ENCODE data around the gene OR10H4. TPM values are rescaled to one million over a fixed set of nuclear protein-coding genes. Genes with fewer than 3 reads are reported as not detected.

The OR10H4 gene
- total RNA-seq, 2 experiments from 2014 or later: not detected

DNA sequence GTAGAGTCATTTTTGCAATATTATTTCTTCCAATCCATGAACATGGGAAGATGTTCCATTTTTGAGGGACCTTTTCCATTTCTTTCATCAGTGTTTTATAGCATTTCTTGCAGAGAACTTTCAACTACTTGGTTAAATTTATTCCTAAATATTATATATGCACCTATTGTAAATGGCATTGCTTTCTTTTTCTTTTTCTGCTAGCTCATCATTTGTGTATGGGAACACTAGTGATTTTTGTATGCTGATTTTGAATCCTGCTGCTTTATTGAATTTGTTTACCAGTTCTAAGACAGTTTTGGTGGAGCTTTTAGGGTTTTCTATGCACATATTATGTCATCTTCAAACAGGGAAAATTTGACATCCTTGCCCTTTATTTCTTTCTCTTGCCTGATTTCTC lies 43.8 kb upstream of the OR10H4 start:
- Mint-ChIP-seq H3K27me3 (peaks cover 23% of the 10 kb centered on the region), H3K36me3 (ENCODE audit: low read depth) (no peaks in the 10 kb centered on the region), H3K9me3 (no peaks in the 10 kb centered on the region), H3K4me1 (ENCODE audit: low read depth) (peaks cover 12% of the 10 kb centered on the region), H3K4me3 (no peak overlapping the region), H3K27ac (no peak overlapping the region)
- intact Hi-C loops (cut with micrococcal nuclease): no loop called here
- DNase-seq (no peak), ATAC-seq (no peak)
- CTCF ChIA-PET: no interaction called here
- TF ChIP-seq, protein P1, sequence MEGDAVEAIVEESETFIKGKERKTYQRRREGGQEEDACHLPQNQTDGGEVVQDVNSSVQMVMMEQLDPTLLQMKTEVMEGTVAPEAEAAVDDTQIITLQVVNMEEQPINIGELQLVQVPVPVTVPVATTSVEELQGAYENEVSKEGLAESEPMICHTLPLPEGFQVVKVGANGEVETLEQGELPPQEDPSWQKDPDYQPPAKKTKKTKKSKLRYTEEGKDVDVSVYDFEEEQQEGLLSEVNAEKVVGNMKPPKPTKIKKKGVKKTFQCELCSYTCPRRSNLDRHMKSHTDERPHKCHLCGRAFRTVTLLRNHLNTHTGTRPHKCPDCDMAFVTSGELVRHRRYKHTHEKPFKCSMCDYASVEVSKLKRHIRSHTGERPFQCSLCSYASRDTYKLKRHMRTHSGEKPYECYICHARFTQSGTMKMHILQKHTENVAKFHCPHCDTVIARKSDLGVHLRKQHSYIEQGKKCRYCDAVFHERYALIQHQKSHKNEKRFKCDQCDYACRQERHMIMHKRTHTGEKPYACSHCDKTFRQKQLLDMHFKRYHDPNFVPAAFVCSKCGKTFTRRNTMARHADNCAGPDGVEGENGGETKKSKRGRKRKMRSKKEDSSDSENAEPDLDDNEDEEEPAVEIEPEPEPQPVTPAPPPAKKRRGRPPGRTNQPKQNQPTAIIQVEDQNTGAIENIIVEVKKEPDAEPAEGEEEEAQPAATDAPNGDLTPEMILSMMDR (IDR thresholded peaks at IDR 0.05): no peak
- POLR2A ChIA-PET: no interaction called here

DNA sequence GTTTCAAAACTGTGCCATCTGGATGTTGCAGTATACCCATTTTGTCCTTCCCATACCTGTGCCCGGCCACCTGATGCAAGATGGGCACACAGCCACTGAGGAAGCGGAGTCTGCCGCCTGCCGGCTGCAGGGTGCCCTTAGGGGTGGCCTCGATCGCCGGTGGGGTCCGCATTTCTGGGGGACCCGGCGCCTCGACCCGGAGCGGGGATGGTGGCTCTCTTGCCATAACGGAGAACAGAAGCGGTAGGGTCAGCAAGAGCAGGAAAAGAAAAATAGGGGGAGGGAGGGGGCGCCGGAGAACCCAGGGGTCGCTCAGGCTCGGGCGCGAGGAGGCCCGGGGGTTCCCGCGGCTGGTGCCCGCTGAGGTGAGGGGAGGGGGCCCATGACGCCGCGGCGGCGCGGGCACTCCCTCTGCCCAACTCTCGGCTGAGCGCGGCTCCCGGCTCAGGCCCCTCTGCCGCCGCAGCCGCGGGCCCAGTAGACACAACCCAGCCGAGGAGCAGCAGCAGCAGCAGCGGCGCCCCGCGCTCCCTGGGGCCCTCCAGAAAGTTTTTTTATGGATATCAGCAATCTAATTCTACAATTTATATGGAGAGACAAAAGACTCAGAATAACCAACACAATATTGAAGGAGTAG lies 37.1 kb upstream of the OR10H4 start:
- no peak for ATAC-seq
- no peak for DNase-seq
- Mint-ChIP-seq H3K36me3 (ENCODE audit: low read depth) (no peaks in the 10 kb centered on the region), H3K9me3 (peaks cover 7% of the 10 kb centered on the region), H3K27ac (no peak overlapping the region), H3K4me1 (ENCODE audit: low read depth) (no peaks in the 10 kb centered on the region), H3K27me3 (peaks cover 33% of the 10 kb centered on the region), H3K4me3 (peak overlapping the region; percentile 19)
- TF ChIP-seq, protein P1 (IDR thresholded peaks at IDR 0.05): no peak
- ChIA-PET CTCF (interaction anchor here (0.9 kb wide), 1 partner anchor 53 kb away, joined by 3 read pairs; no protein-coding TSS in a partner anchor), POLR2A (no interaction called here)
- intact Hi-C loops (cut with micrococcal nuclease): no loop called here

DNA sequence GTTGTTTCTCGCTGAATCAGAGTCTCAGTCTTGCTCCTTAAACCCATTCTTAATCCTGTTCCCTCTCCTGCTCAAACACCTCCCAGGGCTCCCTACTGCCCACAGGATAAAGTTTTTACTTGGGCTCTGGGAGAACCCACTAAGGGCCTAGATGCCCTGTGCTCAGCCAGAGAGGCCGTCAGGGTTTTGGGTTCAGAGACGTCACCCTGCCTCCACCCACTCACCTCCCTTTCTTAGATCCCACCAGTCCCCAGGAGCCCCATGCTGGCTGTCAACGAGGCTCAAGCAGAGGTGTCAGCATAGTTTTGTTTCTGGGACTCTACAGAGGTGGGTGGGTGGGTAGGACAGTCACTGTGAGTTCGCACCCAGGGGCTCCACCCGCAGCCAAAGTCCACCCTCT lies 35.4 kb upstream of the OR10H4 start:
- Mint-ChIP-seq H3K27me3 (peaks cover 39% of the 10 kb centered on the region), H3K36me3 (ENCODE audit: low read depth) (no peaks in the 10 kb centered on the region), H3K9me3 (peaks cover 7% of the 10 kb centered on the region), H3K4me1 (ENCODE audit: low read depth) (no peaks in the 10 kb centered on the region), H3K4me3 (no peak overlapping the region), H3K27ac (no peak overlapping the region)
- ChIA-PET CTCF (no interaction called here), POLR2A (no interaction called here)
- no peak for ATAC-seq
- DNase-seq: no peak
- TF ChIP-seq, protein P1 (IDR thresholded peaks at IDR 0.05): no peak
- intact Hi-C loops (cut with micrococcal nuclease): no loop called here

DNA sequence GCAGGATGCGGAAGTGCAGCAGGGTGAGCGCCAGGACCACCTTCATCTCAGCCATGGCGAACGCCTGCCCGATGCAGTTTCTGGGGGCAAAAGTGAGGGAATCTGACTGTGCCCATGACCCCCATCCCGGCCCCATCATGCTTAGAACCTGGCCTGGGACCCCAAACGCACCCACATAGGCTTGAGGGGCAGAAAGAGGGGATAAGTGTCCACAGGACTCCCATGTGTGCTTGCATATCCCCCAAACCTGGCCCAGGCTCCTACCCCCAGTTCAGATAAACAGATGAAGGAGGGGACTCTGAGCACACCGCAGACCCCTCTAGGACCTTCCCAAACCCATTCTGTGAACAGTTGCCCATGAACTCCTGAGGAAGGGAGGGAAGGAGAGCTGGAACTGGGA lies 35.0 kb upstream of the OR10H4 start:
- no peak for ATAC-seq

DNA sequence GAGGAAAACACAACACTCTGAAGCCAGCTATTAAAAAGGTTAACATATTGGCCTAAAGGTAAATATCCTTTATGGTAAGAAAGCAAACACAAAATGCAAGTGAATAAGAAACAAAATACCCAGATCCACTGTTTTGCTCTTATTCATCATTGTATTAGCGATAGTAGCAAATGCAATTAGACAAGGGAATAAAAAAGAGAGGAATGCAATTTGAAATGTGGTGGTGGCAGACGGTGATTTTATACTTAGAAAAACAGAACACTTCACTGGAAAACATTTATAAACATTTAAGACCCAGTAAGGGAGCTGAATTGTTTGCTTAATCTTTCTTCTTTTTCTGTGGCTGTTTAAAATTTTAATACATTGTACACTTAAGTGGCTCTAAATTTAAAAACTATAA lies 33.7 kb upstream of the OR10H4 start:
- TF ChIP-seq, protein P1 (IDR thresholded peaks at IDR 0.05): no peak
- Mint-ChIP-seq H3K27me3 (peaks cover 41% of the 10 kb centered on the region), H3K27ac (no peak overlapping the region)

More for the DNA sequence above, 35.0 kb upstream of the OR10H4 start:
- intact Hi-C loops (cut with micrococcal nuclease): no loop called here
- H3K4me3 Mint-ChIP-seq: no peak overlapping the region
- TF ChIP-seq, protein P1 (IDR thresholded peaks at IDR 0.05): no peak
- peaks cover 43% of the 10 kb centered on the region for H3K27me3 Mint-ChIP-seq
- DNase-seq: no peak
- no peak overlapping the region for H3K27ac Mint-ChIP-seq
- H3K9me3 Mint-ChIP-seq: peaks cover 7% of the 10 kb centered on the region
- no peaks in the 10 kb centered on the region for H3K36me3 Mint-ChIP-seq (ENCODE audit: low read depth)
- H3K4me1 Mint-ChIP-seq (ENCODE audit: low read depth): no peaks in the 10 kb centered on the region
- ChIA-PET CTCF (no interaction called here), POLR2A (no interaction called here)

More for the DNA sequence above, 33.7 kb upstream of the OR10H4 start:
- ATAC-seq (no peak), DNase-seq (no peak)
- CTCF ChIA-PET: no interaction called here
- peaks cover 7% of the 10 kb centered on the region for H3K9me3 Mint-ChIP-seq
- no peaks in the 10 kb centered on the region for H3K36me3 Mint-ChIP-seq (ENCODE audit: low read depth)
- POLR2A ChIA-PET: no interaction called here
- intact Hi-C loops (cut with micrococcal nuclease): no loop called here
- no peak overlapping the region for H3K4me3 Mint-ChIP-seq
- no peaks in the 10 kb centered on the region for H3K4me1 Mint-ChIP-seq (ENCODE audit: low read depth)

Measured in activated CD8-positive, alpha-beta T cell treated with anti-CD3 and anti-CD28 coated beads for 36 hours (primary cell).